ENCODE measurements around the gene MARCHF9. TPM values are rescaled to one million over a fixed set of nuclear protein-coding genes. Genes with fewer than 3 reads are reported as not detected.

The MARCHF9 gene
- total RNA-seq, 4 donors from 2014 or later: 10.2 to 26.6 (median 13.1) TPM

- H3K9me3 ChIP-seq: no peaks in the 10 kb centered on the region
- H3K36me3 ChIP-seq: peaks cover 3% of the 10 kb centered on the region
- peaks cover 22% of the 10 kb centered on the region for H3K4me1 ChIP-seq
- 61% methylated on average over 3 of the region's 3 CpGs for WGBS
- TF ChIP-seq, protein P1, sequence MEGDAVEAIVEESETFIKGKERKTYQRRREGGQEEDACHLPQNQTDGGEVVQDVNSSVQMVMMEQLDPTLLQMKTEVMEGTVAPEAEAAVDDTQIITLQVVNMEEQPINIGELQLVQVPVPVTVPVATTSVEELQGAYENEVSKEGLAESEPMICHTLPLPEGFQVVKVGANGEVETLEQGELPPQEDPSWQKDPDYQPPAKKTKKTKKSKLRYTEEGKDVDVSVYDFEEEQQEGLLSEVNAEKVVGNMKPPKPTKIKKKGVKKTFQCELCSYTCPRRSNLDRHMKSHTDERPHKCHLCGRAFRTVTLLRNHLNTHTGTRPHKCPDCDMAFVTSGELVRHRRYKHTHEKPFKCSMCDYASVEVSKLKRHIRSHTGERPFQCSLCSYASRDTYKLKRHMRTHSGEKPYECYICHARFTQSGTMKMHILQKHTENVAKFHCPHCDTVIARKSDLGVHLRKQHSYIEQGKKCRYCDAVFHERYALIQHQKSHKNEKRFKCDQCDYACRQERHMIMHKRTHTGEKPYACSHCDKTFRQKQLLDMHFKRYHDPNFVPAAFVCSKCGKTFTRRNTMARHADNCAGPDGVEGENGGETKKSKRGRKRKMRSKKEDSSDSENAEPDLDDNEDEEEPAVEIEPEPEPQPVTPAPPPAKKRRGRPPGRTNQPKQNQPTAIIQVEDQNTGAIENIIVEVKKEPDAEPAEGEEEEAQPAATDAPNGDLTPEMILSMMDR (IDR thresholded peaks at IDR 0.05): no peak
- no peak overlapping the region for H3K4me3 ChIP-seq
- no peak for DNase-seq (ENCODE audit: low spot score in 2 of 2)
- no peaks in the 10 kb centered on the region for H3K27me3 ChIP-seq
- no peak overlapping the region for H3K27ac ChIP-seq
Observed at GRCh38 chr12:57775044-57775443, 20.1 kb downstream of the MARCHF9 start.

DNA sequence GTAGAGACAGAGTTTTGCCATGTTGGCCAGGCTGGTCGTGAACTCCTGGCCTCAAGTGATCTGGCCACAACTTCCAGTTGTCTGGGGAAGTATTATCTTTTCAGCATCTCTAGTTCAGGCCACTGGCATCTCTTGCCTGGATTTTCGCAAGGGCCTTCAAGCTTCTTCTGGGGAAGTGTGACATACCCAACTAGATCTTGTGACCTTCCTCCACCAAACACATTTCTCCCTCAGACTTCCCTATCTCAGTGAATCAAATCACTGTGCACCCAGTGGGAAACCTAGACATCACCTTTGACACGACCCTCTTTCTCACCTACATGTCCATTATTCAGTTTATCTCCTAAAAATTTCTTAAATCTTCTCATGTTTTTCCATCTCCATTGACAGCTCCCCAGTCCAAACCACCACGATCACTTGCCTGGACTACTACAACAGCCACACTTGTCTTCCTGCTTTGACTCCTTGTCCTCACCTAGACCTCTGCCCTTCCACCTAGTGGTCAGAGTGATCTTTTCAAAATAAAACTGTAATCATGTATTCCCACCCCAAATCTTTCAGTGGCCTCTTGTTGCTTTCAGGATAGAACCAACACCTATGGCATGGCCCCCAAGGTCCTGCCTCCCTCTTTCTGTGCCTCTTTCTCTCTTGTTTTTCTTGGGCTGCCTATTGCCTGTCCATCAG, 20.8 kb downstream of the MARCHF9 start:
- H3K9me3 ChIP-seq: no peaks in the 10 kb centered on the region
- WGBS: 85% methylated on average over 4 of the region's 4 CpGs
- H3K36me3 ChIP-seq: peaks cover 4% of the 10 kb centered on the region
- no peak for TF ChIP-seq POLR2AphosphoS5 (IDR thresholded peaks at IDR 0.05)
- TF ChIP-seq POLR2A (IDR thresholded peaks at IDR 0.05): no peak
- TF ChIP-seq, protein P1 (IDR thresholded peaks at IDR 0.05): no peak
- no peak for TF ChIP-seq EP300 (IDR thresholded peaks at IDR 0.05)
- no peaks in the 10 kb centered on the region for H3K27me3 ChIP-seq
- no peak for DNase-seq (ENCODE audit: low spot score in 2 of 2)
- no peak overlapping the region for H3K4me3 ChIP-seq
- H3K27ac ChIP-seq: no peak overlapping the region
- peaks cover 20% of the 10 kb centered on the region for H3K4me1 ChIP-seq

GRCh38 chr12:57776247-57776587, 21.3 kb downstream of the MARCHF9 start:
- WGBS: 97% methylated on average over 2 of the region's 2 CpGs
- DNase-seq (ENCODE audit: low spot score in 2 of 2): no peak
- no peak for TF ChIP-seq POLR2A (IDR thresholded peaks at IDR 0.05)
- no peak for TF ChIP-seq EP300 (IDR thresholded peaks at IDR 0.05)
- TF ChIP-seq, protein P1 (IDR thresholded peaks at IDR 0.05): no peak
- TF ChIP-seq POLR2AphosphoS5 (IDR thresholded peaks at IDR 0.05): no peak

GRCh38 chr12:57777367-57777766, 22.5 kb downstream of the MARCHF9 start:
- H3K9me3 ChIP-seq: no peaks in the 10 kb centered on the region
- DNase-seq (ENCODE audit: low spot score in 2 of 2): peak in 1 of 2 donors; percentile 11
- WGBS: 92% methylated on average over 7 of the region's 7 CpGs
- H3K27me3 ChIP-seq: no peaks in the 10 kb centered on the region
- peaks cover 4% of the 10 kb centered on the region for H3K36me3 ChIP-seq
- peaks cover 19% of the 10 kb centered on the region for H3K4me1 ChIP-seq
- H3K27ac ChIP-seq: no peak overlapping the region
- no peak overlapping the region for H3K4me3 ChIP-seq
- no peak for TF ChIP-seq EP300 (IDR thresholded peaks at IDR 0.05)
- TF ChIP-seq POLR2AphosphoS5 (IDR thresholded peaks at IDR 0.05): no peak
- TF ChIP-seq, protein P1 (IDR thresholded peaks at IDR 0.05): no peak
- TF ChIP-seq POLR2A (IDR thresholded peaks at IDR 0.05): no peak

More at GRCh38 chr12:57776247-57776587, 21.3 kb downstream of the MARCHF9 start:
- H3K9me3 ChIP-seq: no peaks in the 10 kb centered on the region
- H3K36me3 ChIP-seq: peaks cover 4% of the 10 kb centered on the region
- no peak overlapping the region for H3K27ac ChIP-seq
- peaks cover 15% of the 10 kb centered on the region for H3K4me1 ChIP-seq
- no peaks in the 10 kb centered on the region for H3K27me3 ChIP-seq
- H3K4me3 ChIP-seq: no peak overlapping the region

DNA sequence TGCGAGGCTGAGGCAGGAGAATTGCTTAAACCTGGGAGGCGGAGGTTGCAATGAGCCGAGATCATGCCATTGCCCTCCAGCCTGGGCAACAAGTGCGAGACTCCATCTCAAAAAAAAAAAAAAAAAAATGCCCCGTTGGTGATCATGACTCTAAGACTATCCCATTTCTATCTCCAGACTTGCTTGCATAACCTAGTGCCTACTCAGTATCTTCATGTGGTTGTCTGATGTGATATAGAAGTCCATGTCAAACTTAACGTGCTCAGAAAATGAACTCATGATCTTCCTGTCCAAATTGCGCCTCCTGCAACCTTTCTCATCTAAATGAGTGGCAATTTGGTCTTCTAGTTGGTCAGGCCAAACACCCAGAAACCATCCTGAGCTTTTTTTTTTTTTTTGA, 23.0 kb downstream of the MARCHF9 start:
- Histone ChIP-seq H3K4me3 (no peak overlapping the region), H3K9me3 (no peaks in the 10 kb centered on the region), H3K27me3 (no peaks in the 10 kb centered on the region), H3K27ac (no peak overlapping the region), H3K4me1 (peaks cover 19% of the 10 kb centered on the region), H3K36me3 (peaks cover 4% of the 10 kb centered on the region)
- TF ChIP-seq, protein P1 (IDR thresholded peaks at IDR 0.05): no peak
- no peak for TF ChIP-seq POLR2AphosphoS5 (IDR thresholded peaks at IDR 0.05)
- TF ChIP-seq EP300 (IDR thresholded peaks at IDR 0.05): no peak
- 92% methylated on average over 7 of the region's 7 CpGs for WGBS
- no peak for DNase-seq (ENCODE audit: low spot score in 2 of 2)
